ENCODE data around the gene OR2M3.

OR2M3 gene

GRCh38 chr1:248183996-248184395, 13.1 kb upstream of the OR2M3 start:
- TF ChIP-seq CTCF (IDR thresholded peaks at IDR 0.05), result no peak

DNA sequence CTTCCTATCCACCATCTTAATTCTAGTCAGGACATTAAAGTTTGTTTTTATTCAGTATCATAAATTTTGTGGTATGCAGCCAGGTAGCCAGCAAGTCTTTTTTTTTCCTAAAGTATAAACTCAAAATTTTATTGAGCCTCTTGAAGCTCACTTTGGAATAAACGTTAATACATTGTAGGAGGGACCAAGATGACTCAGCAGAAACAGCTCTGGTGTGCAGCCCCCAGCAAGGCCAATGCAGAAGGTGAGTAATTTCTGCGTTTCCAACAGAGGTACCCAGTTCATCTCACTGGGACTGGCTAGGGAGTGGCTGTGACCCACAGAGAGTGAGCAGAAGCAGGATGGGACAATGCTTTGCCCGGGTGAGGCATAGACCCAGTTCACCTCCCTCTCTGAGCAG, 9.7 kb upstream of the OR2M3 start:
- TF ChIP-seq CTCF (IDR thresholded peaks at IDR 0.05), result no peak

- no peak for TF ChIP-seq CTCF (IDR thresholded peaks at IDR 0.05)
Measured at GRCh38 chr1:248189026-248189425, 8.0 kb upstream of the OR2M3 start.

DNA sequence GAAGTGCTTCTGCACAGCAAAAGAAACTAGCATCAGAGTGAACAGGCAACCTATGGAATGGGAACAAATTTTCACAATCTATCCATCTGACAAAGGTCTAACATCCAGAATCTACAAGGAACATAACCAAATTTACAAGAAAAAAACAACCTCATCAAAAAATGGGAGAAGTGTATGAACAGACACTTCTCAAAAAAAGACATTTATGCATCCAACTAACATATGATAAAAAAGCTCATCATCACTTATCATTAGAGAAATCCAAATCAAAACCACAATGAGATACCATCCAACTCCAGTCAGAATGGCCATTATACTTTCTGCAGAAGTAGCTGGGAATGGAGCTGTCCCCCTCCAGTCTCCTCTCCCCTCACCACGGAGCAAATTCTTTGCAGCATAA, 2.9 kb upstream of the OR2M3 start:
- no peak for TF ChIP-seq CTCF (IDR thresholded peaks at IDR 0.05)

DNA sequence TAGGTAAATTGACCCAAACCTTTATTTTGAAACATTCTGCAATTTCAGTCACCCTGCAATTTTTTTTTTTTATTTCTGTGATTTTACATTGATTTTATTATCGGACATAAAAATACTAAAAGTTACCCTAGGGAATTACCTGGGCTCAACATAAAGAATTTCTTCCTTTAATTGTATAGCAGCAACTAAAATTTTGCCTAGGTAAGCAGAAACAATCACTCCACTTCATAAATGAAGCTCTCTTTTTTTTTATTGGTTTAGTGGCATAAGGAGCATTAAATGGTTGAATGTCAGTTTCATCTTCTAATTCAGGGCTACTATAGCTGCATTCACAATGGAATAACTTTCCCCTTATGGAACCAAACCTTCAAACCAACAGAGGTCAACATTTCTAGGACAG, 18.8 kb downstream of the OR2M3 start:
- TF ChIP-seq CTCF (IDR thresholded peaks at IDR 0.05), result no peak

- TF ChIP-seq CTCF (IDR thresholded peaks at IDR 0.05), result no peak
Measured at GRCh38 chr1:248225537-248225936, 28.5 kb downstream of the OR2M3 start.

DNA sequence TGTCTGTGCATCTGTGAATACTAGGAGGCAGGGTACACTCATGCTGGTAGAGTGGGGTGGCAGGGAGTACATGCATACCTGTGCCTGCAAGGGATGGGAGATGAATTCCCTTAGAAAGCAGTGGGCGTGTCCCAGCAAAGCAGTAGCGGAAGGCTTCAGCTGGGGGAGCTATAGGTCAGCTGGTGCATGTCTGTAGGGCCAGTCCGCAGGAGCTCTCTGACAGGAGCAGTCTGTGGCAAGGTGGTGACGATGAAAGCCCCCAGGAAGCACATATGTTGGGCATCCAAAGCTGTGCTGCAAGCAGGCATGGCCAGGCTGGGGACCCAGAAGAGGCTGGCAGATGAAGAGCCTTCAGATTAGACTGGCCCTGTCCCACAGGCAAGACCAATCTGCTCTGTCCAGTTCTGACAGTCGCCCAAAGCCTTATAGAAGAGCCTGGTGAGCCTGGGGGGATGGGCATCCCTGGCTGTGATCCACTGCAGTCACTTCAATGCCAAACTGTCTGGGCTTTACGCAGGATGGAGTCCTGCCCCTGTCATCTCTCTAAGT, 32.4 kb downstream of the OR2M3 start:
- no peak for TF ChIP-seq CTCF (IDR thresholded peaks at IDR 0.05)

DNA sequence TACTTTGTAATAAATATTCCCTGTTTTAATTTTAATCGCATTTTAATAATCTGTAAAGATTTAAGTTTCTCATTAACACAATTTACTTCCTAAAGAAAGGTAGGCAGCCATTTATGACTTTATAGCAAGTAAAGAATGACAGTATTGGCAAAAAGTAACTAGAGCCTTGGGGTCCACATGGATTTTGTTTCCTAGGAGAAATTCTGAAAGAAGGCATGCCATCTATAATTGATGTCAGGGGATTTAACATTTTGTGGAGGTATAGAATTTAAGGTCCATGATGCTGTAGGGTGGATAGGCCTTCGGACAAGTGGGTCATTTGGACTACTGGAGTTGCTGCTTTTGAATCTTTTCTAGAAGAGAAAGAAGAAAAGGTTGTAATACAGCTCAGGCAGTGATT, 34.1 kb downstream of the OR2M3 start, which contains the start of gene OR2M4:
Gene OR2M4 (plus strand): TSS at position 301 of the 400 bp plus-strand sequence. CDS start 7,512 bp downstream, outside the sequence.
- TF ChIP-seq CTCF (IDR thresholded peaks at IDR 0.05), result no peak
